Tibial artery (tissue), 4 donors: ENCODE measurements around the gene GRM5.

Experiments
- DNase-seq, 2 donors: peaks; one replicate each; pipeline ENCODE4 v3.0.0-alpha.2; 2019
- H3K27ac ChIP-seq, 2 donors: fragments of 200-600 bp; sonication (generic) in 1 of 2; 1 replicate in 1 of 2; 2 replicates in 1 of 2; pipeline ENCODE4 v1.5.1; 2018 to 2019; ENCODE audit warnings: mild to moderate bottlenecking in 1 of 2
- H3K27me3 ChIP-seq, 2 donors: fragments of 200-600 bp; sonication (generic) in 1 of 2; one replicate each; pipeline versions ENCODE4 v1.5.1 to v1.6.0; 2016 to 2019
- H3K36me3 ChIP-seq, 3 donors: fragments of 200-600 bp; sonication (generic) in 2 of 3; one replicate each; pipeline ENCODE4 v1.5.1; 2016 to 2019; ENCODE audit warnings: mild to moderate bottlenecking in 2 of 3
- H3K4me1 ChIP-seq, 4 donors: fragments of 200-600 bp; sonication (generic) in 2 of 4; 1 replicate in 3 of 4; 2 replicates in 1 of 4; pipeline ENCODE4 v1.5.1; 2016 to 2019
- H3K4me3 ChIP-seq, 2 donors: fragments of 200-600 bp; sonication (generic) in 1 of 2; 1 replicate in 1 of 2; 2 replicates in 1 of 2; pipeline ENCODE4 v1.5.1; 2018 to 2019; ENCODE audit warnings: mild to moderate bottlenecking in 2 of 2
- H3K9me3 ChIP-seq, 3 donors: fragments of 200-600 bp; sonication (generic) in 1 of 3; one replicate each; pipeline ENCODE4 v1.5.1; 2016 to 2019
- intact Hi-C: fragments of 100-400 bp; cut with DNase I; formaldehyde crosslinking; loops from one replicate; pipeline ENCODE4 v1.15.0; 2023; ENCODE audit warnings: low total_unique reads
- TF ChIP-seq, protein P1 (sequence below), 2 experiments: fragments of 200-600 bp in 1 of 2; fragments of 450-650 bp in 1 of 2; IDR thresholded peaks; one replicate each; pipeline ENCODE4 v1.5.1; 2017 to 2019; ENCODE audit warnings: antibody characterized with exemption in 2 of 2, mild to moderate bottlenecking in 1 of 2, moderate library complexity in 1 of 2

GRM5 gene

GRCh38 chr11:88814076-88814475 is 251.7 kb downstream of the GRM5 start:
- H3K36me3 ChIP-seq = no peaks in the 10 kb centered on the region
- intact Hi-C loops = no loop called here
- H3K27ac ChIP-seq = no peak overlapping the region
- TF ChIP-seq, protein P1, sequence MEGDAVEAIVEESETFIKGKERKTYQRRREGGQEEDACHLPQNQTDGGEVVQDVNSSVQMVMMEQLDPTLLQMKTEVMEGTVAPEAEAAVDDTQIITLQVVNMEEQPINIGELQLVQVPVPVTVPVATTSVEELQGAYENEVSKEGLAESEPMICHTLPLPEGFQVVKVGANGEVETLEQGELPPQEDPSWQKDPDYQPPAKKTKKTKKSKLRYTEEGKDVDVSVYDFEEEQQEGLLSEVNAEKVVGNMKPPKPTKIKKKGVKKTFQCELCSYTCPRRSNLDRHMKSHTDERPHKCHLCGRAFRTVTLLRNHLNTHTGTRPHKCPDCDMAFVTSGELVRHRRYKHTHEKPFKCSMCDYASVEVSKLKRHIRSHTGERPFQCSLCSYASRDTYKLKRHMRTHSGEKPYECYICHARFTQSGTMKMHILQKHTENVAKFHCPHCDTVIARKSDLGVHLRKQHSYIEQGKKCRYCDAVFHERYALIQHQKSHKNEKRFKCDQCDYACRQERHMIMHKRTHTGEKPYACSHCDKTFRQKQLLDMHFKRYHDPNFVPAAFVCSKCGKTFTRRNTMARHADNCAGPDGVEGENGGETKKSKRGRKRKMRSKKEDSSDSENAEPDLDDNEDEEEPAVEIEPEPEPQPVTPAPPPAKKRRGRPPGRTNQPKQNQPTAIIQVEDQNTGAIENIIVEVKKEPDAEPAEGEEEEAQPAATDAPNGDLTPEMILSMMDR (IDR thresholded peaks at IDR 0.05) = no peak
- no peaks in the 10 kb centered on the region for H3K27me3 ChIP-seq
- DNase-seq = no peak
- H3K4me1 ChIP-seq = no peaks in the 10 kb centered on the region
- no peaks in the 10 kb centered on the region for H3K9me3 ChIP-seq
- no peak overlapping the region for H3K4me3 ChIP-seq

GRCh38 chr11:88813233-88813915 is 252.4 kb downstream of the GRM5 start:
- TF ChIP-seq, protein P1 (IDR thresholded peaks at IDR 0.05) = no peak
- no peak overlapping the region for H3K27ac ChIP-seq
- H3K27me3 ChIP-seq = no peaks in the 10 kb centered on the region
- no peaks in the 10 kb centered on the region for H3K9me3 ChIP-seq
- H3K4me3 ChIP-seq = no peak overlapping the region
- no peaks in the 10 kb centered on the region for H3K36me3 ChIP-seq
- H3K4me1 ChIP-seq = no peaks in the 10 kb centered on the region
- intact Hi-C loops = no loop called here
- DNase-seq = no peak

- intact Hi-C loops = no loop called here
- TF ChIP-seq, protein P1 (IDR thresholded peaks at IDR 0.05) = no peak
Observed at GRCh38 chr11:88810420-88811097, 255.2 kb downstream of the GRM5 start.

DNA sequence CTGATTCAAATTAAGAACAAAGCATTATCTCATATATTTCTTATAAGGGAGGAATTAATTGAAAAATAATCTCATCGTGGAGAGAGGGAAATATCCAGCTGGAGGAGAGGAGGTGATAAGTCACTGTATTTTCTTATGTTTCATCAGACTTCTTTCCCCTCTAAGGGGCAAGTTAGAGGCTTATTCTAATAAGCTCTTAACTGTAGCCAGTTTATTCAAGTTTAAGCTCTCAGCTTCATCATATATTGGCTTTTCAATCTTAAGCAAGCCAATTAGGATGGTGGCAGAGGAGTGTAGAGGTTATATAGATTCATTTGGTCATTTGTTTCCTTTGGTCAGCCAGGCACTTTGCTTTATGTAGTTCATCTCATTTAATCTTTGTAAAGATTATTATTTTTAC is 256.7 kb downstream of the GRM5 start:
- Histone ChIP-seq H3K4me1 (no peaks in the 10 kb centered on the region), H3K27ac (no peak overlapping the region), H3K4me3 (no peak overlapping the region), H3K9me3 (no peaks in the 10 kb centered on the region), H3K27me3 (no peaks in the 10 kb centered on the region), H3K36me3 (no peaks in the 10 kb centered on the region)
- TF ChIP-seq, protein P1 (IDR thresholded peaks at IDR 0.05) = no peak
- intact Hi-C loops = no loop called here
- no peak for DNase-seq

More at GRCh38 chr11:88810420-88811097, 255.2 kb downstream of the GRM5 start:
- DNase-seq = no peak
- Histone ChIP-seq H3K27ac (no peak overlapping the region), H3K9me3 (no peaks in the 10 kb centered on the region), H3K36me3 (no peaks in the 10 kb centered on the region), H3K27me3 (no peaks in the 10 kb centered on the region), H3K4me1 (no peaks in the 10 kb centered on the region), H3K4me3 (no peak overlapping the region)

- Histone ChIP-seq H3K36me3 (no peaks in the 10 kb centered on the region), H3K4me1 (no peaks in the 10 kb centered on the region), H3K27me3 (no peaks in the 10 kb centered on the region), H3K4me3 (no peak overlapping the region), H3K9me3 (no peaks in the 10 kb centered on the region), H3K27ac (no peak overlapping the region)
- TF ChIP-seq, protein P1 (IDR thresholded peaks at IDR 0.05) = no peak
- intact Hi-C loops = no loop called here
- DNase-seq = no peak
Observed at GRCh38 chr11:88807349-88807748, 258.4 kb downstream of the GRM5 start.
